ENCODE data around the gene ACAA1. TPM values are rescaled to one million over a fixed set of nuclear protein-coding genes. Genes with fewer than 3 reads are reported as not detected.

The ACAA1 gene
- total and polyA plus RNA-seq, 4 donors = 39.3 to 69.2 (median 56.6) TPM

- H3K27me3 ChIP-seq (ENCODE audit: control insufficient read depth in 1 of 2, insufficient read depth in 2 of 2, low read length in 1 of 2) = no peaks in the 10 kb centered on the region
- peaks cover 0 to 17% of the 10 kb centered on the region in 2 donors for H3K36me3 ChIP-seq (ENCODE audit: control insufficient read depth in 1 of 2, insufficient read depth in 2 of 2, low read length in 1 of 2)
- no peaks in the 10 kb centered on the region for H3K4me1 ChIP-seq (ENCODE audit: control insufficient read depth in 1 of 2, insufficient read depth in 2 of 2, low read length in 2 of 2)
- 91 to 93% methylated on average over 6 of the region's 6 CpGs for WGBS, 2 donors
- ATAC-seq (ENCODE audit: low FRiP score) (no peak), DNase-seq (no peak)
- no peaks in the 10 kb centered on the region for H3K9me3 ChIP-seq (ENCODE audit: control insufficient read depth, low read length)
- H3K27ac ChIP-seq (ENCODE audit: low read depth in 1 of 2, low read length in 2 of 2) = no peak overlapping the region
- no peak overlapping the region for H3K4me3 ChIP-seq (ENCODE audit: low read length in 2 of 2)
- intact Hi-C loops (cut with DNase I) = no loop called here
These were observed 10.6 kb downstream of the ACAA1 start for GRCh38 chr3:38126121-38126892.

- no peak for ATAC-seq (ENCODE audit: low FRiP score)
- 92% methylated on average over 11 of the region's 11 CpGs for whole genome bisulfite sequencing, 2 donors
- Histone ChIP-seq H3K27ac (ENCODE audit: low read depth in 1 of 2, low read length in 2 of 2) (no peak overlapping the region), H3K4me3 (ENCODE audit: low read length in 2 of 2) (no peak overlapping the region), H3K9me3 (ENCODE audit: control insufficient read depth, low read length) (no peaks in the 10 kb centered on the region), H3K4me1 (ENCODE audit: control insufficient read depth in 1 of 2, insufficient read depth in 2 of 2, low read length in 2 of 2) (no peaks in the 10 kb centered on the region), H3K27me3 (ENCODE audit: control insufficient read depth in 1 of 2, insufficient read depth in 2 of 2, low read length in 1 of 2) (no peaks in the 10 kb centered on the region), H3K36me3 (ENCODE audit: control insufficient read depth in 1 of 2, insufficient read depth in 2 of 2, low read length in 1 of 2) (peaks cover 0 to 15% of the 10 kb centered on the region in 2 donors)
- intact Hi-C loops (cut with DNase I) = no loop called here
- DNase-seq = no peak
These were observed 11.4 kb downstream of the ACAA1 start for GRCh38 chr3:38125305-38126120.

GRCh38 chr3:38124324-38125122, 12.4 kb downstream of the ACAA1 start:
- WGBS, 2 donors = 79 to 82% methylated on average over 7 of the region's 7 CpGs

GRCh38 chr3:38122712-38123290, 14.1 kb downstream of the ACAA1 start:
- Histone ChIP-seq H3K4me3 (ENCODE audit: low read length in 2 of 2) (no peak overlapping the region), H3K36me3 (ENCODE audit: control insufficient read depth in 1 of 2, insufficient read depth in 2 of 2, low read length in 1 of 2) (peaks cover 0 to 14% of the 10 kb centered on the region in 2 donors), H3K4me1 (ENCODE audit: control insufficient read depth in 1 of 2, insufficient read depth in 2 of 2, low read length in 2 of 2) (no peaks in the 10 kb centered on the region), H3K27ac (ENCODE audit: low read depth in 1 of 2, low read length in 2 of 2) (no peak overlapping the region), H3K9me3 (ENCODE audit: control insufficient read depth, low read length) (no peaks in the 10 kb centered on the region), H3K27me3 (ENCODE audit: control insufficient read depth in 1 of 2, insufficient read depth in 2 of 2, low read length in 1 of 2) (no peaks in the 10 kb centered on the region)
- intact Hi-C loops (cut with DNase I) = loop anchor here in 1 of 2 donors (5.0 kb wide), 1 partner anchor 86 kb away; the partner anchor contains the start of gene DLEC1
- ATAC-seq (ENCODE audit: low FRiP score) (no peak), DNase-seq (no peak)
- 84% methylated on average over 9 of the region's 9 CpGs for whole genome bisulfite sequencing, 2 donors

More at GRCh38 chr3:38124324-38125122, 12.4 kb downstream of the ACAA1 start:
- intact Hi-C loops (cut with DNase I) = loop anchor here in 1 of 2 donors (5.0 kb wide), 1 partner anchor 87 kb away; the partner anchor contains the start of gene DLEC1
- no peaks in the 10 kb centered on the region for H3K9me3 ChIP-seq (ENCODE audit: control insufficient read depth, low read length)
- no peaks in the 10 kb centered on the region for H3K4me1 ChIP-seq (ENCODE audit: control insufficient read depth in 1 of 2, insufficient read depth in 2 of 2, low read length in 2 of 2)
- no peaks in the 10 kb centered on the region for H3K27me3 ChIP-seq (ENCODE audit: control insufficient read depth in 1 of 2, insufficient read depth in 2 of 2, low read length in 1 of 2)
- H3K27ac ChIP-seq (ENCODE audit: low read depth in 1 of 2, low read length in 2 of 2) = no peak overlapping the region
- peaks cover 0 to 15% of the 10 kb centered on the region in 2 donors for H3K36me3 ChIP-seq (ENCODE audit: control insufficient read depth in 1 of 2, insufficient read depth in 2 of 2, low read length in 1 of 2)
- DNase-seq (no peak), ATAC-seq (ENCODE audit: low FRiP score) (no peak)
- H3K4me3 ChIP-seq (ENCODE audit: low read length in 2 of 2) = no peak overlapping the region

GRCh38 chr3:38121832-38122461, 15.0 kb downstream of the ACAA1 start:
- 90 to 92% methylated on average over 13 of the region's 13 CpGs for WGBS, 2 donors
- no peak for ATAC-seq (ENCODE audit: low FRiP score)
- no peak overlapping the region for H3K27ac ChIP-seq (ENCODE audit: low read depth in 1 of 2, low read length in 2 of 2)
- H3K36me3 ChIP-seq (ENCODE audit: control insufficient read depth in 1 of 2, insufficient read depth in 2 of 2, low read length in 1 of 2) = peaks cover 0 to 11% of the 10 kb centered on the region in 2 donors
- DNase-seq = peak in 1 of 2 donors; percentile 72
- H3K4me1 ChIP-seq (ENCODE audit: control insufficient read depth in 1 of 2, insufficient read depth in 2 of 2, low read length in 2 of 2) = no peaks in the 10 kb centered on the region
- H3K9me3 ChIP-seq (ENCODE audit: control insufficient read depth, low read length) = no peaks in the 10 kb centered on the region
- H3K27me3 ChIP-seq (ENCODE audit: control insufficient read depth in 1 of 2, insufficient read depth in 2 of 2, low read length in 1 of 2) = no peaks in the 10 kb centered on the region
- no peak overlapping the region for H3K4me3 ChIP-seq (ENCODE audit: low read length in 2 of 2)
- intact Hi-C loops (cut with DNase I) = loop anchor here in 1 of 2 donors (5.0 kb wide), 1 partner anchor 85 kb away; the partner anchor contains the start of gene DLEC1

- Histone ChIP-seq H3K27ac (ENCODE audit: low read depth in 1 of 2, low read length in 2 of 2) (no peak overlapping the region), H3K27me3 (ENCODE audit: control insufficient read depth in 1 of 2, insufficient read depth in 2 of 2, low read length in 1 of 2) (no peaks in the 10 kb centered on the region), H3K9me3 (ENCODE audit: control insufficient read depth, low read length) (no peaks in the 10 kb centered on the region), H3K4me1 (ENCODE audit: control insufficient read depth in 1 of 2, insufficient read depth in 2 of 2, low read length in 2 of 2) (no peaks in the 10 kb centered on the region), H3K36me3 (ENCODE audit: control insufficient read depth in 1 of 2, insufficient read depth in 2 of 2, low read length in 1 of 2) (peaks cover 0 to 8% of the 10 kb centered on the region in 2 donors), H3K4me3 (ENCODE audit: low read length in 2 of 2) (no peak overlapping the region)
- DNase-seq (peak in 1 of 2 donors; percentile 48), ATAC-seq (ENCODE audit: low FRiP score) (no peak)
- intact Hi-C loops (cut with DNase I) = loop anchor here in 1 of 2 donors (5.0 kb wide), 1 partner anchor 84 kb away; the partner anchor contains the start of gene DLEC1
- 82 to 87% methylated on average over 9 of the region's 9 CpGs for WGBS, 2 donors
These were observed 15.5 kb downstream of the ACAA1 start for GRCh38 chr3:38121451-38121831.

GRCh38 chr3:38120693-38121450, 16.1 kb downstream of the ACAA1 start:
- 78% methylated on average over 11 of the region's 11 CpGs for WGBS, 2 donors
- Histone ChIP-seq H3K4me3 (ENCODE audit: low read length in 2 of 2) (no peak overlapping the region), H3K9me3 (ENCODE audit: control insufficient read depth, low read length) (no peaks in the 10 kb centered on the region), H3K27ac (ENCODE audit: low read depth in 1 of 2, low read length in 2 of 2) (no peak overlapping the region), H3K36me3 (ENCODE audit: control insufficient read depth in 1 of 2, insufficient read depth in 2 of 2, low read length in 1 of 2) (peaks cover 0 to 6% of the 10 kb centered on the region in 2 donors), H3K27me3 (ENCODE audit: control insufficient read depth in 1 of 2, insufficient read depth in 2 of 2, low read length in 1 of 2) (no peaks in the 10 kb centered on the region), H3K4me1 (ENCODE audit: control insufficient read depth in 1 of 2, insufficient read depth in 2 of 2, low read length in 2 of 2) (no peaks in the 10 kb centered on the region)
- DNase-seq = no peak
- no peak for ATAC-seq (ENCODE audit: low FRiP score)
- intact Hi-C loops (cut with DNase I) = loop anchor here in 1 of 2 donors (5.0 kb wide), 1 partner anchor 84 kb away; the partner anchor contains the start of gene DLEC1
